CD4-positive, alpha-beta T cell treated with Interferon alpha-2 for 1 hour (primary cell): Measurements from ENCODE around the gene MICAL2.

ENCODE experiments used
- DNase-seq, 2 donors: peaks; one replicate each; pipeline ENCODE4 v3.0.0-alpha.2; 2020 to 2022

MICAL2 gene

GRCh38 chr11:12120031-12121008 lies 9.9 kb downstream of the MICAL2 start:
- no peak for DNase-seq

- DNase-seq = no peak
Observed at GRCh38 chr11:12121011-12121410, 10.6 kb downstream of the MICAL2 start.

- no peak for DNase-seq
Observed at GRCh38 chr11:12121517-12121916, 11.1 kb downstream of the MICAL2 start.

GRCh38 chr11:12122083-12122482 lies 11.7 kb downstream of the MICAL2 start:
- no peak for DNase-seq

GRCh38 chr11:12123273-12123672 lies 12.9 kb downstream of the MICAL2 start:
- no peak for DNase-seq

GRCh38 chr11:12123799-12124198 lies 13.4 kb downstream of the MICAL2 start:
- DNase-seq = no peak

- no peak for DNase-seq
Observed at GRCh38 chr11:12124306-12124705, 13.9 kb downstream of the MICAL2 start.

- DNase-seq = no peak
Observed at GRCh38 chr11:12125609-12126149, 15.3 kb downstream of the MICAL2 start.

- no peak for DNase-seq
Observed at GRCh38 chr11:12126344-12127019, 16.1 kb downstream of the MICAL2 start.

GRCh38 chr11:12127206-12127898 lies 17.0 kb downstream of the MICAL2 start:
- DNase-seq = no peak

- no peak for DNase-seq
Observed at GRCh38 chr11:12128301-12128751, 17.9 kb downstream of the MICAL2 start.

- DNase-seq = no peak
Observed at GRCh38 chr11:12129227-12129626, 18.8 kb downstream of the MICAL2 start.

GRCh38 chr11:12130180-12130980 lies 20.0 kb downstream of the MICAL2 start:
- no peak for DNase-seq

- DNase-seq = no peak
Observed at GRCh38 chr11:12131943-12132789, 21.8 kb downstream of the MICAL2 start.

- DNase-seq = no peak
Observed at GRCh38 chr11:12132790-12133145, 22.4 kb downstream of the MICAL2 start.

- DNase-seq = no peak
Observed at GRCh38 chr11:12133547-12134235, 23.3 kb downstream of the MICAL2 start.

GRCh38 chr11:12134236-12134585 lies 23.8 kb downstream of the MICAL2 start:
- peak in 1 of 2 donors; percentile 37 for DNase-seq

GRCh38 chr11:12135185-12135584 lies 24.8 kb downstream of the MICAL2 start:
- no peak for DNase-seq

GRCh38 chr11:12137005-12137690 lies 26.8 kb downstream of the MICAL2 start:
- DNase-seq = no peak
